GM12878 (cell line): ENCODE measurements around the gene GLO1. TPM values are rescaled to one million over a fixed set of nuclear protein-coding genes. Genes with fewer than 3 reads are reported as not detected.

Experiments
- GATAD2B ChIP-seq: fragments of 450-650 bp; conservative IDR thresholded peaks from 2 replicates; pipeline ENCODE4 v1.6.1; 2017; ENCODE audit warnings: low read depth, mild to moderate bottlenecking, moderate library complexity
- HDAC6 ChIP-seq: fragments of 200-600 bp; sonication (generic); IDR thresholded peaks from one replicate; pipeline ENCODE4 v1.8.0; 2017; ENCODE audit warnings: antibody characterized with exemption; ENCODE audit not compliant: unreplicated experiment
- IKZF2 ChIP-seq, 2 experiments: fragments of 450-650 bp; IDR thresholded peaks; 2 replicates each; pipeline ENCODE4 v1.6.1; 2017; ENCODE audit warnings: mild to moderate bottlenecking in 2 of 2, moderate library complexity in 2 of 2
- JUNB ChIP-seq: IDR thresholded peaks from 2 replicates; pipeline ENCODE4 v1.6.1; 2016; ENCODE audit warnings: antibody characterized with exemption, mild to moderate bottlenecking
- NR2C1 ChIP-seq: fragments of 450-650 bp; IDR thresholded peaks from 2 replicates; pipeline ENCODE4 v1.6.1; 2017; ENCODE audit warnings: antibody characterized with exemption, mild to moderate bottlenecking, moderate library complexity
- RFX5 ChIP-seq: IDR thresholded peaks from 2 replicates; pipeline ENCODE4 v1.6.1; 2011; ENCODE audit warnings: low read depth, low read length, improper control_type of control experiment
- SPI1 ChIP-seq: IDR thresholded peaks from 2 replicates; pipeline ENCODE4 v1.6.1; 2011; ENCODE audit warnings: low read depth, mild to moderate bottlenecking, low read length, moderate library complexity, borderline replicate concordance; ENCODE audit not compliant: insufficient read depth
- TCF7 ChIP-seq: IDR thresholded peaks from 2 replicates; pipeline ENCODE4 v1.6.1; 2014; ENCODE audit warnings: antibody characterized with exemption, borderline replicate concordance
- ZNF384 ChIP-seq: IDR thresholded peaks from 2 replicates; pipeline ENCODE4 v1.6.1; 2012; ENCODE audit warnings: low read depth, mild to moderate bottlenecking, low read length, improper control_type of control experiment, borderline replicate concordance
- polyA plus RNA-seq, 11 experiments: library from polyadenylated mRNA; depleted of rRNA in 4 of 11; unstranded in 6 of 11; stranded (reverse) in 5 of 11; fragments of >200 nt; fragmentation: Nextera tagmentation in 4 of 11; fragmentation: Illumina TruSeq in 1 of 11; extraction: Ambion mirVana in 4 of 11; extraction: Trizol in 1 of 11; gene quantifications; 1 replicate in 1 of 11; 2 replicates in 10 of 11; pipeline versions ENCODE4 v1.2.1 to v1.2.3, GENCODE V29; 2011 to 2016; ENCODE audit warnings: inconsistent platforms in 2 of 11, missing spikeins in 2 of 11, low read depth in 1 of 11
- total RNA-seq, 4 experiments: library from RNA; depleted of rRNA in 3 of 4; stranded (reverse); fragments of >200 nt in 3 of 4; fragmentation: Illumina TruSeq in 1 of 4; extraction: Trizol in 1 of 4; gene quantifications; 2 replicates each; pipeline versions ENCODE4 v1.2.1 to v1.2.3, GENCODE V29; 2013 to 2021
- TF ChIP-seq, protein P1 (sequence below): fragments of 450-650 bp; IDR thresholded peaks from 2 replicates; pipeline ENCODE4 v1.6.1; 2017; ENCODE audit warnings: low read depth, mild to moderate bottlenecking, moderate library complexity
- TF ChIP-seq, protein P2 (sequence below): IDR thresholded peaks from 2 replicates; pipeline ENCODE4 v1.6.1; 2012; ENCODE audit warnings: low read depth, low read length, improper control_type of control experiment
- TF ChIP-seq, protein P3 (sequence below): IDR thresholded peaks from 2 replicates; pipeline ENCODE4 v1.6.1; 2012; ENCODE audit warnings: low read length, inconsistent platforms
- TF ChIP-seq, protein P4 (sequence below): fragments of 450-650 bp; IDR thresholded peaks from 2 replicates; pipeline ENCODE4 v1.6.1; 2017; ENCODE audit warnings: borderline replicate concordance
- TF ChIP-seq, protein P5 (sequence below): fragments of 450-650 bp; IDR thresholded peaks from 2 replicates; pipeline ENCODE4 v1.6.1; 2017; ENCODE audit warnings: mild to moderate bottlenecking, moderate library complexity

GLO1 gene
- total and polyA plus RNA-seq, 10 of the 15 experiments (the other 5 are each of a cell fraction or from before 2014, with no cell fraction given) = 105 to 227 (median 150) TPM

DNA sequence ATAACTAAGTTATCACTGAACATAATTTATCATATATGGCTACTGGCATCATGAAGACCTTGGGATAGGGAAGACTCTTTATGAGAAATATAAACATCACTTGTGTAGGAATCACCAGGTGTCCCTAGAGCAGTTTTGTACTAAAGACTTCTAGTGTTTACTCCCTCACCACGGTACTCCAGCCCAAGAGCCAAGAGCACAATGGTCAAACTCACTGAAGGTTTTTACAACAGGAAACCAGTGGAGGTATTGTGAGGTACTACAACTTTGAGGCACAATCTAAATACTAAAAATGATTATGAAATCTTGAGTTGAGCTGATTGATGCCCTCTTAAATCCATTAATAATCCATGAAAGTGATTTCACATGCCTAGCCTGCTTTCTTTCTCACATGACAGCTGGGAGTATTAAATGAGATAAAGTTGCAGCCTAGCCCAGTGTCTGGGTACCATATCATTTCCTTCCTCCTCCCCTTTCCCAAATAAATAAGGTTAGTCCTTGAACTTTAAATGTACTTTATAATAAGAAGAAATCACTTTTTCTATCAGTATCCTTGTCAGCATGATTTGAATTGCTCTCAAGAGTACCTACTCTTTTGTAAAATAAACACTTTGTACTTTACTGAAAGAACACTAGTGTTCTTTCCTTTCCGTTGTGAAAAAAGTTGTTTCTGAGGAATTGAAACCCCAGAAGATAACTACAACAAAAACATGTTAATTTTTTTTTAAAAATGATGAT is 26.5 kb downstream of the GLO1 start (continued):
- TF ChIP-seq, protein P1, sequence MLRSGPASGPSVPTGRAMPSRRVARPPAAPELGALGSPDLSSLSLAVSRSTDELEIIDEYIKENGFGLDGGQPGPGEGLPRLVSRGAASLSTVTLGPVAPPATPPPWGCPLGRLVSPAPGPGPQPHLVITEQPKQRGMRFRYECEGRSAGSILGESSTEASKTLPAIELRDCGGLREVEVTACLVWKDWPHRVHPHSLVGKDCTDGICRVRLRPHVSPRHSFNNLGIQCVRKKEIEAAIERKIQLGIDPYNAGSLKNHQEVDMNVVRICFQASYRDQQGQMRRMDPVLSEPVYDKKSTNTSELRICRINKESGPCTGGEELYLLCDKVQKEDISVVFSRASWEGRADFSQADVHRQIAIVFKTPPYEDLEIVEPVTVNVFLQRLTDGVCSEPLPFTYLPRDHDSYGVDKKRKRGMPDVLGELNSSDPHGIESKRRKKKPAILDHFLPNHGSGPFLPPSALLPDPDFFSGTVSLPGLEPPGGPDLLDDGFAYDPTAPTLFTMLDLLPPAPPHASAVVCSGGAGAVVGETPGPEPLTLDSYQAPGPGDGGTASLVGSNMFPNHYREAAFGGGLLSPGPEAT = 0 out of 2 replicates have a peak, but pooled peaks have one; percentile 17
- TF ChIP-seq IKZF2 (IDR thresholded peaks at IDR 0.05) (peak in 1 of 2 experiments; percentile 24; a peak in 1 of 4 replicates), ZNF384 (peak; percentile 59; the same call in 1 of the 2 replicates), GATAD2B (no peak), HDAC6 (no peak), RFX5 (no peak), TCF7 (no peak), JUNB (peak; percentile 20; the same call in 1 of the 2 replicates), SPI1 (peak; percentile 60), NR2C1 (no peak)
- TF ChIP-seq, protein P2, sequence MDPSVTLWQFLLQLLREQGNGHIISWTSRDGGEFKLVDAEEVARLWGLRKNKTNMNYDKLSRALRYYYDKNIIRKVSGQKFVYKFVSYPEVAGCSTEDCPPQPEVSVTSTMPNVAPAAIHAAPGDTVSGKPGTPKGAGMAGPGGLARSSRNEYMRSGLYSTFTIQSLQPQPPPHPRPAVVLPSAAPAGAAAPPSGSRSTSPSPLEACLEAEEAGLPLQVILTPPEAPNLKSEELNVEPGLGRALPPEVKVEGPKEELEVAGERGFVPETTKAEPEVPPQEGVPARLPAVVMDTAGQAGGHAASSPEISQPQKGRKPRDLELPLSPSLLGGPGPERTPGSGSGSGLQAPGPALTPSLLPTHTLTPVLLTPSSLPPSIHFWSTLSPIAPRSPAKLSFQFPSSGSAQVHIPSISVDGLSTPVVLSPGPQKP = no peak
- TF ChIP-seq, protein P3, sequence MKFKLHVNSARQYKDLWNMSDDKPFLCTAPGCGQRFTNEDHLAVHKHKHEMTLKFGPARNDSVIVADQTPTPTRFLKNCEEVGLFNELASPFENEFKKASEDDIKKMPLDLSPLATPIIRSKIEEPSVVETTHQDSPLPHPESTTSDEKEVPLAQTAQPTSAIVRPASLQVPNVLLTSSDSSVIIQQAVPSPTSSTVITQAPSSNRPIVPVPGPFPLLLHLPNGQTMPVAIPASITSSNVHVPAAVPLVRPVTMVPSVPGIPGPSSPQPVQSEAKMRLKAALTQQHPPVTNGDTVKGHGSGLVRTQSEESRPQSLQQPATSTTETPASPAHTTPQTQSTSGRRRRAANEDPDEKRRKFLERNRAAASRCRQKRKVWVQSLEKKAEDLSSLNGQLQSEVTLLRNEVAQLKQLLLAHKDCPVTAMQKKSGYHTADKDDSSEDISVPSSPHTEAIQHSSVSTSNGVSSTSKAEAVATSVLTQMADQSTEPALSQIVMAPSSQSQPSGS = no peak
- TF ChIP-seq, protein P4, sequence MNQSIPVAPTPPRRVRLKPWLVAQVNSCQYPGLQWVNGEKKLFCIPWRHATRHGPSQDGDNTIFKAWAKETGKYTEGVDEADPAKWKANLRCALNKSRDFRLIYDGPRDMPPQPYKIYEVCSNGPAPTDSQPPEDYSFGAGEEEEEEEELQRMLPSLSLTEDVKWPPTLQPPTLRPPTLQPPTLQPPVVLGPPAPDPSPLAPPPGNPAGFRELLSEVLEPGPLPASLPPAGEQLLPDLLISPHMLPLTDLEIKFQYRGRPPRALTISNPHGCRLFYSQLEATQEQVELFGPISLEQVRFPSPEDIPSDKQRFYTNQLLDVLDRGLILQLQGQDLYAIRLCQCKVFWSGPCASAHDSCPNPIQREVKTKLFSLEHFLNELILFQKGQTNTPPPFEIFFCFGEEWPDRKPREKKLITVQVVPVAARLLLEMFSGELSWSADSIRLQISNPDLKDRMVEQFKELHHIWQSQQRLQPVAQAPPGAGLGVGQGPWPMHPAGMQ = no peak
- TF ChIP-seq, protein P5, sequence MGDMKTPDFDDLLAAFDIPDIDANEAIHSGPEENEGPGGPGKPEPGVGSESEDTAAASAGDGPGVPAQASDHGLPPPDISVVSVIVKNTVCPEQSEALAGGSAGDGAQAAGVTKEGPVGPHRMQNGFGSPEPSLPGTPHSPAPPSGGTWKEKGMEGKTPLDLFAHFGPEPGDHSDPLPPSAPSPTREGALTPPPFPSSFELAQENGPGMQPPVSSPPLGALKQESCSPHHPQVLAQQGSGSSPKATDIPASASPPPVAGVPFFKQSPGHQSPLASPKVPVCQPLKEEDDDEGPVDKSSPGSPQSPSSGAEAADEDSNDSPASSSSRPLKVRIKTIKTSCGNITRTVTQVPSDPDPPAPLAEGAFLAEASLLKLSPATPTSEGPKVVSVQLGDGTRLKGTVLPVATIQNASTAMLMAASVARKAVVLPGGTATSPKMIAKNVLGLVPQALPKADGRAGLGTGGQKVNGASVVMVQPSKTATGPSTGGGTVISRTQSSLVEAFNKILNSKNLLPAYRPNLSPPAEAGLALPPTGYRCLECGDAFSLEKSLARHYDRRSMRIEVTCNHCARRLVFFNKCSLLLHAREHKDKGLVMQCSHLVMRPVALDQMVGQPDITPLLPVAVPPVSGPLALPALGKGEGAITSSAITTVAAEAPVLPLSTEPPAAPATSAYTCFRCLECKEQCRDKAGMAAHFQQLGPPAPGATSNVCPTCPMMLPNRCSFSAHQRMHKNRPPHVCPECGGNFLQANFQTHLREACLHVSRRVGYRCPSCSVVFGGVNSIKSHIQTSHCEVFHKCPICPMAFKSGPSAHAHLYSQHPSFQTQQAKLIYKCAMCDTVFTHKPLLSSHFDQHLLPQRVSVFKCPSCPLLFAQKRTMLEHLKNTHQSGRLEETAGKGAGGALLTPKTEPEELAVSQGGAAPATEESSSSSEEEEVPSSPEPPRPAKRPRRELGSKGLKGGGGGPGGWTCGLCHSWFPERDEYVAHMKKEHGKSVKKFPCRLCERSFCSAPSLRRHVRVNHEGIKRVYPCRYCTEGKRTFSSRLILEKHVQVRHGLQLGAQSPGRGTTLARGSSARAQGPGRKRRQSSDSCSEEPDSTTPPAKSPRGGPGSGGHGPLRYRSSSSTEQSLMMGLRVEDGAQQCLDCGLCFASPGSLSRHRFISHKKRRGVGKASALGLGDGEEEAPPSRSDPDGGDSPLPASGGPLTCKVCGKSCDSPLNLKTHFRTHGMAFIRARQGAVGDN = no peak
